SK-N-MC (cell line): ENCODE measurements around the gene PCDHGA11.

ENCODE experiments used
- EZH2 ChIP-seq: fragments of 200-600 bp; sonication (generic); IDR thresholded peaks from one replicate; pipeline ENCODE4 v1.6.1; 2017; ENCODE audit warnings: antibody characterized with exemption
- POLR2AphosphoS5 ChIP-seq: IDR thresholded peaks from 2 replicates; pipeline ENCODE4 v1.6.1; 2012; ENCODE audit warnings: mild to moderate bottlenecking, low read depth, low read length, borderline replicate concordance

GRCh38 chr5:141430332-141431113, 9.7 kb downstream of the PCDHGA11 start, which contains the start of gene PCDHGA12:
- TF ChIP-seq POLR2AphosphoS5 (no peak), EZH2 (no peak)
